HCT116 (cell line): ENCODE measurements around the gene TMEM175. TPM values are rescaled to one million over a fixed set of nuclear protein-coding genes. Genes with fewer than 3 reads are reported as not detected.
A peak's percentile ranks its signal among the peaks of the same experiment; 100 is the strongest.

ENCODE experiments used
- ATAC-seq: fragments of 200-7000 bp; cut with Tn5 transposase; 2 replicates; pipeline ENCODE4 v1.9.1; 2020; ENCODE audit warnings: mild to moderate bottlenecking, moderate library complexity
- BruUV-seq: library from RNA; stranded (reverse); fragments of 400-500 nt; replicated peaks from 2 replicates; lab custom pipeline; 2021; lab: Mats Ljungman, UMichigan
- CTCF ChIA-PET: fragments of 300-600 bp; sonication (Branson Sonifier 250); formaldehyde crosslinking; loops from one replicate; lab custom pipeline; 2021; ENCODE audit warnings: antibody characterized with exemption; lab: Charles Lee
- POLR2A ChIA-PET: fragments of 300-600, 350-600 bp; sonication (Branson Sonifier 250); formaldehyde crosslinking; loops from one replicate; lab custom pipeline; 2021; ENCODE audit warnings: antibody characterized with exemption; lab: Charles Lee
- RAD21 ChIA-PET, 2 experiments: fragments of 300-600 bp; sonication (Branson Sonifier 250); formaldehyde crosslinking; loops; one replicate each; lab custom pipeline; 2023; ENCODE audit warnings: low total read pairs in 2 of 2; ENCODE audit not compliant: uncharacterized antibody in 2 of 2, unreplicated experiment in 2 of 2, low non-redundant PET in 1 of 2; lab: Charles Lee
- DNase-seq: peaks from one replicate; pipeline ENCODE4 v3.0.0-alpha.2; 2010; ENCODE audit warnings: low read depth, low spot score
- H2AFZ ChIP-seq: fragments of 200-600 bp; shearing (Covaris generic), sonication (generic); 2 replicates; pipeline ENCODE4 v1.6.1; 2017; ENCODE audit warnings: low read depth, mixed run types, mixed read lengths, antibody characterized with exemption, low read length; ENCODE audit not compliant: poor library complexity, severe bottlenecking
- H3K27ac ChIP-seq: 2 replicates; pipeline ENCODE4 v1.5.1; 2012; ENCODE audit warnings: low read depth, low read length
- H3K27me3 ChIP-seq: fragments of 200-600 bp; sonication (generic); 2 replicates; pipeline ENCODE4 v1.6.1; 2016; ENCODE audit warnings: mixed run types, low read length, mixed read lengths; ENCODE audit not compliant: insufficient read depth
- H3K36me3 ChIP-seq, 2 experiments: fragments of 200-500 bp in 1 of 2; fragments of 200-600 bp in 1 of 2; sonication (Bioruptor generic) in 1 of 2; sonication (generic) in 1 of 2; 2 replicates each; pipeline versions ENCODE4 v1.5.1 to v1.6.1; 2014 to 2016; ENCODE audit warnings: low read length in 2 of 2, inconsistent platforms in 1 of 2, mixed read lengths in 1 of 2, mixed run types in 1 of 2; ENCODE audit not compliant: insufficient read depth in 2 of 2, control insufficient read depth in 1 of 2
- H3K4me1 ChIP-seq, 2 experiments: fragments of 200-600 bp in 1 of 2; sonication (generic) in 1 of 2; 2 replicates each; pipeline versions ENCODE4 v1.5.1 to v1.6.1; 2012 to 2017; ENCODE audit warnings: low read length in 2 of 2, inconsistent platforms in 1 of 2, mild to moderate bottlenecking in 1 of 2, mixed read lengths in 1 of 2, mixed run types in 1 of 2, moderate library complexity in 1 of 2; ENCODE audit not compliant: insufficient read depth in 2 of 2, control insufficient read depth in 1 of 2
- H3K4me2 ChIP-seq: fragments of 200-600 bp; sonication (generic); 2 replicates; pipeline ENCODE4 v1.6.1; 2017; ENCODE audit warnings: mixed run types, low read length, mixed read lengths
- H3K4me3 ChIP-seq, 2 experiments: fragments of 200-600 bp in 1 of 2; sonication (generic) in 1 of 2; replicated peaks in 1 of 2; 2 replicates each; pipeline ENCODE4 v1.5.1; 2011 to 2016; ENCODE audit warnings: low read length in 2 of 2, control low read depth in 1 of 2, low read depth in 1 of 2, mild to moderate bottlenecking in 1 of 2, mixed read lengths in 1 of 2, mixed run types in 1 of 2
- H3K79me2 ChIP-seq: fragments of 200-600 bp; sonication (generic); 2 replicates; pipeline ENCODE4 v1.6.1; 2017; ENCODE audit warnings: mild to moderate bottlenecking, mixed run types, low read length, moderate library complexity, mixed read lengths; ENCODE audit not compliant: insufficient read depth
- H3K9ac ChIP-seq: fragments of 200-600 bp; sonication (generic); 2 replicates; pipeline ENCODE4 v1.6.1; 2016; ENCODE audit warnings: low read length, mixed read lengths
- H3K9me2 ChIP-seq: fragments of 200-600 bp; sonication (generic), shearing (Covaris generic); 2 replicates; pipeline ENCODE4 v1.6.1; 2017; ENCODE audit warnings: mixed run types, mild to moderate bottlenecking, moderate library complexity; ENCODE audit not compliant: insufficient read depth
- H3K9me3 ChIP-seq, 2 experiments: fragments of 200-500 bp in 1 of 2; fragments of 200-600 bp in 1 of 2; sonication (Bioruptor generic) in 1 of 2; sonication (generic) in 1 of 2; 2 replicates each; pipeline ENCODE4 v1.6.1; 2014 to 2017; ENCODE audit warnings: low read length in 2 of 2, mixed read lengths in 2 of 2, inconsistent platforms in 1 of 2, low read depth in 1 of 2, mild to moderate bottlenecking in 1 of 2, mixed run types in 1 of 2, moderate library complexity in 1 of 2; ENCODE audit not compliant: control insufficient read depth in 1 of 2, insufficient read depth in 1 of 2
- H4K20me1 ChIP-seq: fragments of 200-600 bp; sonication (generic), shearing (Covaris generic); 2 replicates; pipeline ENCODE4 v1.6.1; 2017; ENCODE audit warnings: mixed run types, mild to moderate bottlenecking, moderate library complexity; ENCODE audit not compliant: insufficient read depth
- EGR1 ChIP-seq: IDR thresholded peaks from 2 replicates; pipeline ENCODE4 v1.6.1; 2012; ENCODE audit warnings: low read depth
- JUND ChIP-seq: IDR thresholded peaks from 2 replicates; pipeline ENCODE4 v1.6.1; 2012
- POLR2A ChIP-seq: IDR thresholded peaks from 2 replicates; pipeline ENCODE4 v1.7.0; 2011; ENCODE audit warnings: borderline replicate concordance; ENCODE audit not compliant: insufficient read depth, insufficient read length; ENCODE audit errors: extremely low read depth
- POLR2AphosphoS5 ChIP-seq: IDR thresholded peaks from 2 replicates; pipeline ENCODE4 v1.6.1; 2011; ENCODE audit warnings: mild to moderate bottlenecking, low read depth, low read length, moderate library complexity
- RAD21 ChIP-seq: IDR thresholded peaks from 2 replicates; pipeline ENCODE4 v1.6.1; 2012; ENCODE audit warnings: low read depth, mild to moderate bottlenecking
- TCF7L2 ChIP-seq: IDR thresholded peaks from 2 replicates; pipeline ENCODE4 v1.7.0; 2011; ENCODE audit warnings: borderline replicate concordance, inconsistent platforms; ENCODE audit not compliant: insufficient read depth, insufficient read length; ENCODE audit errors: extremely low read depth
- YY1 ChIP-seq: IDR thresholded peaks from 2 replicates; pipeline ENCODE4 v1.6.1; 2011; ENCODE audit warnings: low read length, low read depth, moderate library complexity, mild to moderate bottlenecking; ENCODE audit not compliant: insufficient replicate concordance; ENCODE audit errors: extremely low read depth
- ZFX ChIP-seq: fragments of 450-650 bp; IDR thresholded peaks from 2 replicates; pipeline ENCODE4 v1.6.1; 2017
- intact Hi-C: fragments of 100-400 bp; cut with micrococcal nuclease; formaldehyde crosslinking; loops from 2 replicates; pipeline ENCODE4 v1.10.0; 2022
- total RNA-seq: library from RNA; stranded (reverse); gene quantifications from one replicate; pipeline ENCODE4 v1.2.1, GENCODE V29; 2021; ENCODE audit not compliant: unreplicated experiment
- TF ChIP-seq, protein P1 (sequence below): IDR thresholded peaks from 2 replicates; pipeline ENCODE4 v1.6.1; 2012; ENCODE audit warnings: low read depth
- TF ChIP-seq, protein P2 (sequence below): IDR thresholded peaks from 2 replicates; pipeline ENCODE4 v1.6.1; 2012
- TF ChIP-seq, protein P3 (sequence below): IDR thresholded peaks from 2 replicates; pipeline ENCODE4 v1.6.1; 2012
- TF ChIP-seq, protein P4 (sequence below): IDR thresholded peaks from 2 replicates; pipeline ENCODE4 v1.6.1; 2011; ENCODE audit warnings: mild to moderate bottlenecking, low read length, moderate library complexity; ENCODE audit not compliant: insufficient replicate concordance; ENCODE audit errors: extremely low read depth

The TMEM175 gene
- total RNA-seq, 1 experiment from 2014 or later, result 17.5 TPM

DNA sequence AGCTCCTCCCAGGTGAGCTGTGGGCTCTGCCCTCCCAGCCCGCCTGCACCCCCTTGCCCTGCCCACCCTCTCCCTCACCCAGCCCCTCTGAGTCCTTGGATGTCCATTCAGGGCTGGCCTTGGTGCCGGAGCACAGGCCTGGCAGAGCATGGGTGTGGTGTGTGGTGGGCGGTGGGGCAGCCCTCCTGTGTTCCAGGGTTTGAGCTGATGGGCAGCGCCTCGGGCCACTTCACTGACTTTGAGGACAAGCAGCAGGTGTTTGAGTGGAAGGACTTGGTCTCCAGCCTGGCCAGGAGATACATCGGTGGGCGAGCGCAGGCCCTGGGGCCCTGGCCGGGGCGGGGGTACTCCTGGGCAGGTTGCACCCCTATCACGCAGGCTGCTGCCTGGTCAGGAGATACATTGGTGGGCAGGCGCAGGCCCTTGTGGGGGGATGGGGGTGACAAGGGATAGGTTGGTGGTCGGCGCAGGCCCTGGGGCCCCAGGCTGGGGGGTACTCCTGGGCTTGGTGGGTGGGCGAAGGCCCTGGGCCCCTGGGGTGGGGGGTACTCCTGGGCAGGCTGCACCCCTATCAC is 68.5 kb downstream of the TMEM175 start (continued):
- TF ChIP-seq, protein P1, sequence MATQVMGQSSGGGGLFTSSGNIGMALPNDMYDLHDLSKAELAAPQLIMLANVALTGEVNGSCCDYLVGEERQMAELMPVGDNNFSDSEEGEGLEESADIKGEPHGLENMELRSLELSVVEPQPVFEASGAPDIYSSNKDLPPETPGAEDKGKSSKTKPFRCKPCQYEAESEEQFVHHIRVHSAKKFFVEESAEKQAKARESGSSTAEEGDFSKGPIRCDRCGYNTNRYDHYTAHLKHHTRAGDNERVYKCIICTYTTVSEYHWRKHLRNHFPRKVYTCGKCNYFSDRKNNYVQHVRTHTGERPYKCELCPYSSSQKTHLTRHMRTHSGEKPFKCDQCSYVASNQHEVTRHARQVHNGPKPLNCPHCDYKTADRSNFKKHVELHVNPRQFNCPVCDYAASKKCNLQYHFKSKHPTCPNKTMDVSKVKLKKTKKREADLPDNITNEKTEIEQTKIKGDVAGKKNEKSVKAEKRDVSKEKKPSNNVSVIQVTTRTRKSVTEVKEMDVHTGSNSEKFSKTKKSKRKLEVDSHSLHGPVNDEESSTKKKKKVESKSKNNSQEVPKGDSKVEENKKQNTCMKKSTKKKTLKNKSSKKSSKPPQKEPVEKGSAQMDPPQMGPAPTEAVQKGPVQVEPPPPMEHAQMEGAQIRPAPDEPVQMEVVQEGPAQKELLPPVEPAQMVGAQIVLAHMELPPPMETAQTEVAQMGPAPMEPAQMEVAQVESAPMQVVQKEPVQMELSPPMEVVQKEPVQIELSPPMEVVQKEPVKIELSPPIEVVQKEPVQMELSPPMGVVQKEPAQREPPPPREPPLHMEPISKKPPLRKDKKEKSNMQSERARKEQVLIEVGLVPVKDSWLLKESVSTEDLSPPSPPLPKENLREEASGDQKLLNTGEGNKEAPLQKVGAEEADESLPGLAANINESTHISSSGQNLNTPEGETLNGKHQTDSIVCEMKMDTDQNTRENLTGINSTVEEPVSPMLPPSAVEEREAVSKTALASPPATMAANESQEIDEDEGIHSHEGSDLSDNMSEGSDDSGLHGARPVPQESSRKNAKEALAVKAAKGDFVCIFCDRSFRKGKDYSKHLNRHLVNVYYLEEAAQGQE, result no peak
- TF ChIP-seq, protein P2, sequence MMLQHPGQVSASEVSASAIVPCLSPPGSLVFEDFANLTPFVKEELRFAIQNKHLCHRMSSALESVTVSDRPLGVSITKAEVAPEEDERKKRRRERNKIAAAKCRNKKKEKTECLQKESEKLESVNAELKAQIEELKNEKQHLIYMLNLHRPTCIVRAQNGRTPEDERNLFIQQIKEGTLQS, result no peak
- TF ChIP-seq TCF7L2 (no peak), ZFX (no peak), YY1 (no peak), POLR2A (no peak)
- TF ChIP-seq, all 23 proteins: peak for 0

DNA sequence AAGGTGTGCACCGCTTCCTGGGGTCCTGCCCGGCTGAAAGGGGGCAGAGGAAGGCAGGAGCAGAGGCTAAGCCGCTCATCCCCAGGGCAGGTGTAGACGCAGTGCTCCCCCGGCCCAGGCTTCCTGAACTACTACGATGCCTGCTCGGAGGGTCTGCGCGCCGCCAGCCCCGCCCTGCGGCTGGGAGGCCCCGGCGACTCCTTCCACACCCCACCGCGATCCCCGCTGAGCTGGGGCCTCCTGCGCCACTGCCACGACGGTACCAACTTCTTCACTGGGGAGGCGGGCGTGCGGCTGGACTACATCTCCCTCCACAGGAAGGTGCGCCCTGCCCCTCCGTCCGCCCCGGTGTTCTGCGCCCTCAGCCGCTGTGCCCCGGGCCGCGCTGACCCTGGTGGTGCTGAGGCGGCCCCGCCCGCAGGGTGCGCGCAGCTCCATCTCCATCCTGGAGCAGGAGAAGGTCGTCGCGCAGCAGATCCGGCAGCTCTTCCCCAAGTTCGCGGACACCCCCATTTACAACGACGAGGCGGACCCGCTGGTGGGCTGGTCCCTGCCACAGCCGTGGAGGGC is 69.4 kb downstream of the TMEM175 start:
- ATAC-seq, result no peak
- H3K36me3 ChIP-seq, result no peaks in the 10 kb centered on the region
- BruUV-seq, result TSS peak; percentile 29
- H2AFZ ChIP-seq, result no peak overlapping the region
- H3K4me2 ChIP-seq, result no peak overlapping the region
- intact Hi-C loops, result no loop called here
- no peaks in the 10 kb centered on the region for H3K9me3 ChIP-seq
- TF ChIP-seq JUND, result no peak
- TF ChIP-seq, protein P3, sequence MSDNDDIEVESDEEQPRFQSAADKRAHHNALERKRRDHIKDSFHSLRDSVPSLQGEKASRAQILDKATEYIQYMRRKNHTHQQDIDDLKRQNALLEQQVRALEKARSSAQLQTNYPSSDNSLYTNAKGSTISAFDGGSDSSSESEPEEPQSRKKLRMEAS, result no peak
- TF ChIP-seq POLR2AphosphoS5, result no peak
- no peak for TF ChIP-seq YY1
- no peak for TF ChIP-seq EGR1
- no peak for TF ChIP-seq RAD21
- TF ChIP-seq, protein P4, sequence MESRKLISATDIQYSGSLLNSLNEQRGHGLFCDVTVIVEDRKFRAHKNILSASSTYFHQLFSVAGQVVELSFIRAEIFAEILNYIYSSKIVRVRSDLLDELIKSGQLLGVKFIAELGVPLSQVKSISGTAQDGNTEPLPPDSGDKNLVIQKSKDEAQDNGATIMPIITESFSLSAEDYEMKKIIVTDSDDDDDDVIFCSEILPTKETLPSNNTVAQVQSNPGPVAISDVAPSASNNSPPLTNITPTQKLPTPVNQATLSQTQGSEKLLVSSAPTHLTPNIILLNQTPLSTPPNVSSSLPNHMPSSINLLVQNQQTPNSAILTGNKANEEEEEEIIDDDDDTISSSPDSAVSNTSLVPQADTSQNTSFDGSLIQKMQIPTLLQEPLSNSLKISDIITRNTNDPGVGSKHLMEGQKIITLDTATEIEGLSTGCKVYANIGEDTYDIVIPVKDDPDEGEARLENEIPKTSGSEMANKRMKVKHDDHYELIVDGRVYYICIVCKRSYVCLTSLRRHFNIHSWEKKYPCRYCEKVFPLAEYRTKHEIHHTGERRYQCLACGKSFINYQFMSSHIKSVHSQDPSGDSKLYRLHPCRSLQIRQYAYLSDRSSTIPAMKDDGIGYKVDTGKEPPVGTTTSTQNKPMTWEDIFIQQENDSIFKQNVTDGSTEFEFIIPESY, result no peak
- ChIA-PET POLR2A (no interaction called here), CTCF (no interaction called here), RAD21 (no interaction called here)
- H3K27ac ChIP-seq, result no peak overlapping the region
- no peaks in the 10 kb centered on the region for H3K9me2 ChIP-seq
- no peak overlapping the region for H3K9ac ChIP-seq
- H3K79me2 ChIP-seq, result no peaks in the 10 kb centered on the region
- no peaks in the 10 kb centered on the region for H3K27me3 ChIP-seq
- no peak overlapping the region for H3K4me3 ChIP-seq
- no peaks in the 10 kb centered on the region for H4K20me1 ChIP-seq
- DNase-seq, result no peak
- peaks cover 0 to 6% of the 10 kb centered on the region in 2 experiments; a peak in 2 of 4 replicates for H3K4me1 ChIP-seq
